ENCODE results near the gene ACTN4.

Gene ACTN4

DNA sequence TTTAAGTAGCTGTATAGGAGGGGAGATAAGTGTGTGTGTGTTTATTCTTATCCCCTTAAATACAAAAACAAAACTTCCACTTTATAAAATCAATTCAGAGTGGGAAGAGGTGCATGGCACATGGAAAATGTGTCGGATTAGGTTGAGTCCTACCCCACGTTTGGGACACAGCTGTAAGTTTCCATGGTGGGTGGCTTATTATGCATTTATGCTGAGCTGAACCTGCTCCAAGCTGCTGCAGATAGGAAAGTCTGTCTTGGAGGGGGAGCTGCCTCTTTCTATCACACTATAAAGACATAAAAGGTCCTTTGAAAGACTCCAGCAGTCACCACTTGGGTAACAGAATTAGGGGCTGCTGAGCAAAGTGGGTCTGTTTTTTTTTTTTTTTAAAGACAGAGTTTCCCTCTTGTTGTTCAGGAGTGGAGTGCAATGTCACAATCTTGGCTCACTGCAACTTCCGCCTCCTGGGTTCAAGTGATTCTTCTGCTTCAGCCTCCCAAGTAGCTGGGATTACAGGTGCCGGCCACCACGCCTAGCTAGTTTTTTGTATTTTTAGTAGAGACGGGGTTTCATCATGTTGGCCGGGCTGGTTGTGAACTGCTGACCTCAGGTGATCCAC, 15.2 kb downstream of the ACTN4 start:
- DNase-seq, result no peak

DNA sequence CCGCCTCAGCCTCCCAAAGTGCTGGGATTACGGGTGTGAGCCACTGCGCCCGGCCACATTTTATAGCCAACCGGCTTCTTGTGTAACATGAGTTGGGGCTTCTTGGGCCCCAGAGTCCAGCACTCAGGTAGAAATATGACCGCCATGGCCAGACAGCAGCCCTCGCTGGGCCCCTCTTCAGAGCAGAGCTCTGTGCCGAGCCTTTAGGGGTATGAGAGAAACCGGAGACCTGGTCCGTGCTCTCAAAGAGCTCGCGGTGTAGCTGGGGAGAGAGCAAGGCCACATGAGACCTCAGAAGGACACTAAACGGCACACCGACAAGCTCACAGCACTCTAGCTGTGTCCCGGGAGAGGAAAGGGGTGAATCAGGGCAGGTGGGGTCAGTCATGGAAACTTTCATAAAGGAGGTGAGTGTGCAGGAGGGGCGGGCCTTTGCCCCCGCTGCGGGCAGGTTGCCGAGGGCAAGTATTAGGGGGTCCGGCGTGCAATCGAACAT, 15.8 kb downstream of the ACTN4 start:
- DNase-seq, result no peak

- no peak for DNase-seq
Observed at GRCh38 chr19:38663957-38664502, 16.6 kb downstream of the ACTN4 start.

GRCh38 chr19:38664503-38665211, 17.2 kb downstream of the ACTN4 start:
- no peak for DNase-seq

DNA sequence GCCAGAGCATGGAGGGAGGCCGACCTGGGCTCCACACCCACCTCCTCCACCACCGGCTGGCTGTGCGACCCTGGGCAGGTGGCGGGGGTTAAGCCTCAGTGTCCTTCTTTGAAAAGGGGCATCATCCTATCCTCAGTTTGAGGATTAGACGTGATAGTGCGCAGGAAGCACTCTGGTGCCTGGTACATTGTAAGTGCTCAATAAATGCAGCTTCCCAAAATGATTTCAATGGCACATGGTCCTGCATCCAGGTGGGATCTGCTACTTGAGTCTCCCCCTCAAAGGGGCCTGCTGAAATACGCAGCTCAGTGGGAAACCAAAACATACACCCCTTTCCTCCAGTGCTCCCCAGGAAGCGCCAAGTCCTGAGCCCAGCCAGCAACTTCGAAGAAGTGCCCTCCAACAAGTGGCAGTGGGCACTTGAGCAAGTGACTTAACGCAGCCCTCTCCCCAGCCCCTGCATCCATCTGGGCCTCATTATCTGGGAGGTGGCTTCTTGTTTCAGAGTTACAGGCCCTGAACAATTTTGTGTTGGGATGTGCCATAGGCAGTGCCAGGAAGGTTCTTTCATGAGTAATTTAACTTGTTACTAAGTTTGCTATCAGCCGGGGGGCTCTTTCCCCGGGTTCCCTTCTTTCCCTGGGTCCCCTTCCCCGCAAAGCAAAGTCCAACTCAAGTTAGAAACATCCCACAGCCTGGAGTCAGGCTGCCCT, 17.9 kb downstream of the ACTN4 start:
- DNase-seq, result no peak

GRCh38 chr19:38665950-38666662, 18.7 kb downstream of the ACTN4 start:
- no peak for DNase-seq

DNA sequence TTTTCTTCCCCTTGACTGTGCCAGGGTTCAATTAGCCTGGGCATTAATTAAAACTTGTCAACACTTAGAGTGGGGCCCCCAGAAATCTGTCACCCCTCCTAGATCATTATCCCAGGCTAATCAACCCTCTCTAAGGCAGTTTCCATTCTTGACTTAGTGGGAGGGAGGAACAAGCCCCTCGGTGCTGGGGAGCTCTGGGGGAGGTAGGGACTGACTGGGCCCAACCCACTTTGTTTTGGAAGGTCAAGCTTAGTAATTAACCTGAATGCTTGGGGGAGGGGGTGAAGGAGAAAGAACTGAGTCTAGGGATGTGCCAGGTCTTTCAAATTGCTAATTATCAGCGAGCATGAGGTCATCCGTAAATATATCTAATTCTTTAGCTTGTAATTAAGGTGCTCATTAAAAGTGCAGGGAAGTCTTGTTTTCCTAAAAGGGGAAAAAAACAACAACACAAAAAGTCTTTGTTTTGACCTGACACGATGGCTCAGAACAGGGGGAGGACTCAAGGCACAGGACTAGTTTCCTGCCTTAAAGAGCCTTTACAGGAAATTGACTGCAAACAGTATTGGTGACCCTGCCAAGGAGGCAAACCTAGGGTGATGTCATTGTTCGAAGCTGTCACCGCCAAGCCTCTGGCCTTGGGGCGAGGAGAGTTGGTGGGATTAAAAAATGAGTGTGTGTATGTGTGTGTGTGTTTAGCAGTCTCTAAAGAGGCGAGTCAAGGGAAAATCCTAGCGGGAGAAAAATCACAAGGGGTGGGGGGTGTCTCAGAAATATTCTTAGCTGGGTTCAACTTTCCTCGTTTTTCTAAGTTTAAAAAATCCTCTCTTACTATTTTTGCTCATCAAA, 19.4 kb downstream of the ACTN4 start:
- peak; percentile 26 for DNase-seq

DNA sequence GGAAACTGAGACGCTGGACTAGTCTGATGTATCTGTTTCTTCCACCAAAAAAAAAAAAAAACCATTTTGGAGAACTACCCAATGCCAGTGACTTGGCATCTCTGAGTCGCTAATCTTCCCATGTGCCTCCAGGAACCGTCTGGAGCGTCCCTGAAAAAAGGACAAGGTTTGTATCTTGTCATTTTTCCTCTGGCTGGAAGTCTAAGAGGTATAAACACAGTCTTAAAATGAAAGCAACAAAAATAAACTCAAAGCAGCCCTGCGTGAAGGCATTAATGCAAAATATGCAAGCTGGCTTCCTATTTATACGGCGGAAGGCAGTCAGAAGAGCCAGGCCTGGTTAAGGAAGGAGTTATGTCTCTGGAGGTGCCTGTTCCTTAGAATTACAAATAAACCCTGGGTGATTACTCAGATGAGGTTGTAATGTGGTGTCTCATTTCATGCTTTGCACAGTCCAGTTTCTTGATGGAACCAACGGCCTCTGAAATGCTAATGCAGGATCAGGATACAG, 20.3 kb downstream of the ACTN4 start:
- DNase-seq, result no peak

DNA sequence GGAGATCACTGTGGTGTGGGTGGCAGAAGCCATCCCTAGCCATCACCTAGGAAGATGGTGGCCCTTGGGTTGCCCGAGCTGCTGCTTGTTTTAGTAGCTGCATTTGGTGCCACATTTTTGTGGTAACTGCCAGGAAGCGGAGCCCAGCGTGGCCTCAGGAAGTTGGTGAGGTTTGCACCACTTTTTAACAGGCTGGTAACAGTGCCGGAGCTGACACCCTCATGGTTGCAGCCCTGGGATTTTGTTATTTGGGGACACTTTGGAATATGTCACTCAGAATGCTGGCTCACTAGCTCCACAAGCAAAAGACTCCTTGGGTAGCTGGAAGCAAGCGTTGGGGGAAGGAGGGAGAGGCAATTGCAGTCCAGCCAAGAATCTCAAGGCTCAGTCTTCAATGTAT, 22.1 kb downstream of the ACTN4 start:
- DNase-seq, result no peak

DNA sequence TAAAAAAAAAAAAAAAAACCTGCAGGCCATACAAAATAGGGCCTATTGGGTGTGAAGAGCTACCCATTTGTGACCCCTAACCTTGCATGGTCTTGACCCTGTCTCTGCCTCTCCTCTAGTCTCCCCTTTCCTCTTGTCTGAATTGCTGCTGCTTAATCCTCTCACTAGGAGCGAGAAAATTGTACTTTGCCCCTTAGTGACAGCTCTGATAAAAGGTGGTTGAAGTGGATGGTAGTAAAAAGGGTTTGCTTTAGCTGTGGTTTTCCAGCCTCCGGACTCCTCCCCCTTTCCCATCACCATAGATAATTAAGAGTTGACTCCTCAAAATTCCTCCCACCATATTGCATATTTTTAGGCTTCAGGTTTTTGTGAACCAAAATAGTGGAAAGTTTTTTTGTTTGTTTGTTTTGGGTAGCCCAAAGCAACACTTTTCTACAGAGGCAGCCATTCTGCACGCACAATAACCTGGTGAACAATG, 23.5 kb downstream of the ACTN4 start:
- no peak for DNase-seq

DNA sequence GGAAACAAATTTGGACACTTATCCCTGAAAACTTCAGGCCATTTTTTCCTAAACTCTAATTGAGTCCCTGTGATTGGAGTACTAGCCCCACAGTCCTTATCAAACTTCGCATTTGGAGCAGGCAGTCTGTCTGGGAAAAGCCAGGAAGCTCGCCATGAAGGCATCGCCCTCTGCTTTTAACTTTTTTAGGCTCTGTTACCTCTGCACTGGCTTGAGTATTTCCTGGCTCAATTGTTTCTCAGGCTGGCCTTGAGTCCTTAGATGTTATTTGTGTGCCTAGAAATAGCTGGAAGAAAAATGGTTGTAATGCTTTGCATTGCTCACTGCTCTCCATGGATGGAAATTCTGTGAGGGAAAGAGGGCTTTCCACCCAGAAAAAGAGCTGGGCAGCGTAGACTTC, 24.2 kb downstream of the ACTN4 start:
- DNase-seq, result no peak

DNA sequence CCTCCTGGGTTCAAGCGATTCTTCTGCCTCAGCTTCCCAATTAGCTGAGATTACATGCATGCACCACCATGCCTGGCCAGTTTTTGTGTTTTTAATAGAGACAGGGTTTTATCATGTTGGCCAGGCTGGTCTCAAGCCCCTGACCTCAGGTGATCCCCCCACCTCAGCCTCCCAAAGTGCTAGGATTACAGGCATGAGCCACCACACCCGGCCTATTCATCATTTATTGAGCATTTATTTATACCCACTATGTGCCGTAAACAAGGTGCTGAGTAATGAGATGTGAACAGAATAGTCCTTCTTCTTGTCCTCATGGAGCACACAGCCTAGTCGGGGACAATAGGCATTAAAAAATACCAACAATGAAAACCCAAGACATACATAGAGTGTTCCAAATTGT, 25.6 kb downstream of the ACTN4 start:
- no peak for DNase-seq

GRCh38 chr19:38674388-38675171, 27.1 kb downstream of the ACTN4 start:
- DNase-seq, result no peak

GRCh38 chr19:38675611-38676010, 28.2 kb downstream of the ACTN4 start:
- DNase-seq, result peak; percentile 35

DNA sequence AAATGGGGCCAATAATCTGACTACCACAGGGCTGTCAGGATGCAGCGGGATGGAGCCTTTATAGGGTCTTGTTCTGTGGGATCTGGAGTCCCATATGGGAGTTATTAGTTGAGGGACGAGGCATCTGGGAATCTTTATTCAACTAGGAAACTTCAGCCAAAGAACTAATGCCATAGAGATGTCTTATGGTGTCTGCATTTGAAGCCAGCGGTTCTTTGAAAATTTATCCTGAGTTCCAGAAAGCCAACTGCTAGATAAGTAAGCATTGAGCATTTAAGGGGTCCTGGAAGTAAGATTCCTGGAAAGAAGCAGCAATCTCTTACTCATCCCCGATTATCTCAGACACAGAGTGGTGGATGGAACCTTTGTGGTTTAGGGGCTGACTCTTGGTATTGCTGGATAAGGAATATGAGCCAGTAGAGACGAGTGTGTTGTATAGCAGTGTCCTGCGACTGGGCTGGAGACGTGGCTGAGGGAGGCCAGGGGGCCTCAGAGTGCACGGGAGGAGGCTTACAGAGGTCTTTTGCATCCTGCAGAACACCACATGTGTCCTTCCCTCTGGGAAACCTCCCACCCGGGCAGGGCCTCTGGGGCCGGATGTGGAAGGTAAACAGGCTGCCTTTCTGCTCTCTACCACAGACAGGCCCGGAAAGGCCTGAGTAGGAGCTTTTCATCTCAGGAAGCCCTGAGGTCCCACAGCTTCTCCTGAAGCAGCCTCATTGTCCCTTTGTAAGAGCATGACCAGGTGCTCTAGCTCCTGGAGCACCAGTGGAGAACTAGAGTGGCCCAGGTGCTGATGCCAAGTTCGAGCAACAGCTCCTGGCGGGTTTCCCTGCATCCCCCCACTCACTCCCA, 28.8 kb downstream of the ACTN4 start:
- no peak for DNase-seq

DNA sequence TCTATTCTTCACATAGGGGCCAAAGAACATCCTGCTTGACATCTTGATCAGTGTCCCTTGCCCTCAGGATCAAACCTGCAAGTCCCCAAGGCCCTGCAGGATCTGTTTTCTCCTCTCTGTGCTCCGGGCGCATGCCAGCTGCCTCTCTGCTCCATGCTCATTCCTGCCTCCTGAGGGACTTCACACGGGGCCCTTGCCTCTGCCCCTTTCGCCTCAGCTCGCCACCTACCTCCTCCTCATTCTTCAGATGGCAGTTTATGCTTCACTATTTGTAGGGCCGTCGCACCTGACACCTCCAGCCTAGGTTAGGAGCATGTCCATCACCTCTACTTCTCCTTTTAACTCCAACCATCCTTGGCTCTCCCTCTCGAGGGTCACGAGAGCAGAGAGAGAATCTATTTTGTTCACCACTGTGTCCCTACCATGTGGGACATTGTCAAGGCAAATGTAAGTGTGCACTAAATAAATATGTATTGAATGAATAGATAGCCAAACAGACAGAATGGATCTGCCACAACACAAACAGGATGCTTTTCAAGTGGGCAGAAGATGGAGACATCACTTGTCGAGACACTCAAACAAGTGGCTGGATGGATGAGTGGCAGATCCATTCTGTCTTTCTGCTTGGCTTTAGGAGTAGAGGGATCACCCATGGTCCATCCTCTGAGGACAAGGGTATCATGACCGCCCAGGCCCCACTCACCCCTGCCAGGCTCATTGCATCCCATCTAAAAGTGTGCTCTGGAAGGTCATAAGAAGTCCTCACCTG, 29.6 kb downstream of the ACTN4 start:
- DNase-seq, result no peak

DNA sequence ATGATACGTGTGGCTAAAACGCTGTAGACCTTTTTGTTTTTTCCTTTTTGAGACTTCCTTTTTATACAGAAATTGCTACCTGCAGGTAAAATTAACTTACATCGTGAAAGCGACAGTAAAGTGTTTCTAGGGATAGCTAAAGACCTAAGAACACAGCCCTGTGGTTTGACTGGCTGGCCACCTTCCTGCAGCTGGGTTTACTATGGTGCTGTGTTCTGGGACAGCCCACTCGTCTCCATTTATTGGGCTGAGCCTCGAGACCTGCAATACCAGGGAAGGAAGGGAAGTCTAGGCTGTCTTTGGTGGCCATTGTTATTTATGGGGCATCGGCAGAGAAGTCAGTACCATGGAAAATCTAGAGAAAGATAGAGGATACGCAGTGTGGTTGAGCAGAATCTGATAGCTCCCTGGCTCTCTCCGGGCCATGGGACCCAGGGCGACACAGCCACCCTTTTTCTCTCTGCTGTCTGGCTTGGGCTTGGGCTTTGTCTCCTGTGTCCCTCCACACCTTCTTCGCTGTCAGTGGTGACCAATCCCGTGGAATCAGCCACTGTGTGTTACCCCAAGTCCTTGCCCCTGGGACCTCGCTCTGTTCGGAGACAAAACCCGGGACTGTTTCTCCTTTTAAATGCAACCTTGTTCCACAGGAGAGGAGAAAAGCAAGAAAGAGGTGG, 30.9 kb downstream of the ACTN4 start:
- no peak for DNase-seq

DNA sequence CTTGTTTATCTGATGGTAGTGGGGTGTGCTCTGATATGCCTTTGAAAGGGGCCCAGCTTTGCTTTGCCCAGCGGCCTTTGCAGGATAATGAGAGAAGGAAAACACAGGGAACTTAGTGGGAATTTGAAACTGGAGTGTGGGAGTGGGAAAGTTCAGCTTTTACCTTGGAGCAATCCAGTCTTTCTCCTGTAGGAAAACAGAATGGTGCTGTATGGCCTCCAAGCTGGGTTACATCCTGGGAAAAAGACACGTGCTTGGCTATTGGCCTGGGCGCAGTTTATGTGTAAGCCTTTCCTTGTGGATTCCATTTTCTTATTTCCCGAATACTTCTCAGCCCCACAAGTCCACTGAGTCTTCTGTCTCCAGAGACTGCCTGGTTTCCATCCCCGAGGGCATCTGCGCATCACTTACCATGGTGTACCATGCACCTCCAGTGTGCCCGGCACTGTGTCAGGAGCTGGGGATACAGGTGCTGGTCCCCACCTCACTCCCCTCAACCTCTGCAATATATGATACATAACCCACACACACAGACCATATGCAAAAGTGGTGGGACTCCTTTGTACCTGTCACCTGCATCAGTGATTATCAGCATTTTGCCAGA, 31.5 kb downstream of the ACTN4 start:
- DNase-seq, result no peak

Measured in NK-92 treated with Interleukin-12 subunit alpha and Interleukin-12 subunit beta, amount 100 ng/mL, for 24 hours (cell line).